ENCODE results near the gene NTRK3.

DNA sequence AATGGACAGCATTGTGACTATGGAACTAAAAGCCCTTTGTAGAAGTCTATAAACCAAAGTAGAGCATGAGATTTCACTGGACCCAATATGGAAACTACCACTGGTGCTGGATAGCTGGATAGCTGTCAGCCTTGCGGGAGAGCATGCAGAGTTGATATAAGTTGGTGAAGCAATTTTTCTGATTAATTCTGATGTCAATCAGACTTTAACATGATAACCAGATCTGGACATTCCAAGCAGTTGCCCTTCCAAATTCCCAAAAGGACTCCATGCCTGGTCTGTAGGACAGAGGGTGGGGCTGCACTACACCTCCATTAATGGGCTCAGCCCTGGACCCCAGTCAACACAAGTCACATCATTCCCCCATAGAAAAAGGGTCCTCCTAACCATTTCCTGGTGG is 437.8 kb downstream of the NTRK3 start:
- TF ChIP-seq, protein P1, sequence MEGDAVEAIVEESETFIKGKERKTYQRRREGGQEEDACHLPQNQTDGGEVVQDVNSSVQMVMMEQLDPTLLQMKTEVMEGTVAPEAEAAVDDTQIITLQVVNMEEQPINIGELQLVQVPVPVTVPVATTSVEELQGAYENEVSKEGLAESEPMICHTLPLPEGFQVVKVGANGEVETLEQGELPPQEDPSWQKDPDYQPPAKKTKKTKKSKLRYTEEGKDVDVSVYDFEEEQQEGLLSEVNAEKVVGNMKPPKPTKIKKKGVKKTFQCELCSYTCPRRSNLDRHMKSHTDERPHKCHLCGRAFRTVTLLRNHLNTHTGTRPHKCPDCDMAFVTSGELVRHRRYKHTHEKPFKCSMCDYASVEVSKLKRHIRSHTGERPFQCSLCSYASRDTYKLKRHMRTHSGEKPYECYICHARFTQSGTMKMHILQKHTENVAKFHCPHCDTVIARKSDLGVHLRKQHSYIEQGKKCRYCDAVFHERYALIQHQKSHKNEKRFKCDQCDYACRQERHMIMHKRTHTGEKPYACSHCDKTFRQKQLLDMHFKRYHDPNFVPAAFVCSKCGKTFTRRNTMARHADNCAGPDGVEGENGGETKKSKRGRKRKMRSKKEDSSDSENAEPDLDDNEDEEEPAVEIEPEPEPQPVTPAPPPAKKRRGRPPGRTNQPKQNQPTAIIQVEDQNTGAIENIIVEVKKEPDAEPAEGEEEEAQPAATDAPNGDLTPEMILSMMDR (IDR thresholded peaks at IDR 0.05): no peak
- no peak for TF ChIP-seq POLR2A (IDR thresholded peaks at IDR 0.05)
